WERI-Rb-1 (cell line): ENCODE results near the gene DPEP2.
"Not testable (repeated sequence)": the region's sequence is repeated elsewhere in the genome, so short reads cannot be mapped to it uniquely, and the experiment has no call there.

ENCODE experiments used
- DNase-seq: peaks from one replicate; pipeline ENCODE4 v3.0.0-alpha.2; 2020
- H3K27ac ChIP-seq: fragments of 250-450 bp; sonication (Bioruptor Pico); 2 replicates; pipeline ENCODE4 v1.5.1; 2020; ENCODE audit warnings: mild to moderate bottlenecking, moderate library complexity
- H3K27me3 ChIP-seq: fragments of 250-450 bp; sonication (Bioruptor Pico); 2 replicates; pipeline ENCODE4 v1.5.1; 2021; ENCODE audit warnings: mild to moderate bottlenecking, low read depth, moderate library complexity; ENCODE audit not compliant: insufficient read depth, severe bottlenecking
- H3K36me3 ChIP-seq: fragments of 250-450 bp; sonication (Bioruptor Pico); 2 replicates; pipeline ENCODE4 v1.5.1; 2020; ENCODE audit warnings: mild to moderate bottlenecking, moderate library complexity
- H3K4me3 ChIP-seq: 2 replicates; pipeline ENCODE4 v1.5.1; 2011; ENCODE audit warnings: low read depth, mild to moderate bottlenecking, control low read depth, low read length
- H3K9me3 ChIP-seq: fragments of 250-450 bp; sonication (Bioruptor Pico); 2 replicates; pipeline ENCODE4 v1.5.1; 2021; ENCODE audit warnings: mild to moderate bottlenecking, moderate library complexity; ENCODE audit not compliant: severe bottlenecking
- TF ChIP-seq, protein P1 (sequence below): IDR thresholded peaks from 2 replicates; pipeline ENCODE4 v1.5.1; 2011; ENCODE audit warnings: low read depth, mild to moderate bottlenecking, control low read depth, inconsistent platforms, low read length

Gene DPEP2, protein sequence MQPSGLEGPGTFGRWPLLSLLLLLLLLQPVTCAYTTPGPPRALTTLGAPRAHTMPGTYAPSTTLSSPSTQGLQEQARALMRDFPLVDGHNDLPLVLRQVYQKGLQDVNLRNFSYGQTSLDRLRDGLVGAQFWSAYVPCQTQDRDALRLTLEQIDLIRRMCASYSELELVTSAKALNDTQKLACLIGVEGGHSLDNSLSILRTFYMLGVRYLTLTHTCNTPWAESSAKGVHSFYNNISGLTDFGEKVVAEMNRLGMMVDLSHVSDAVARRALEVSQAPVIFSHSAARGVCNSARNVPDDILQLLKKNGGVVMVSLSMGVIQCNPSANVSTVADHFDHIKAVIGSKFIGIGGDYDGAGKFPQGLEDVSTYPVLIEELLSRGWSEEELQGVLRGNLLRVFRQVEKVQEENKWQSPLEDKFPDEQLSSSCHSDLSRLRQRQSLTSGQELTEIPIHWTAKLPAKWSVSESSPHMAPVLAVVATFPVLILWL

DNA sequence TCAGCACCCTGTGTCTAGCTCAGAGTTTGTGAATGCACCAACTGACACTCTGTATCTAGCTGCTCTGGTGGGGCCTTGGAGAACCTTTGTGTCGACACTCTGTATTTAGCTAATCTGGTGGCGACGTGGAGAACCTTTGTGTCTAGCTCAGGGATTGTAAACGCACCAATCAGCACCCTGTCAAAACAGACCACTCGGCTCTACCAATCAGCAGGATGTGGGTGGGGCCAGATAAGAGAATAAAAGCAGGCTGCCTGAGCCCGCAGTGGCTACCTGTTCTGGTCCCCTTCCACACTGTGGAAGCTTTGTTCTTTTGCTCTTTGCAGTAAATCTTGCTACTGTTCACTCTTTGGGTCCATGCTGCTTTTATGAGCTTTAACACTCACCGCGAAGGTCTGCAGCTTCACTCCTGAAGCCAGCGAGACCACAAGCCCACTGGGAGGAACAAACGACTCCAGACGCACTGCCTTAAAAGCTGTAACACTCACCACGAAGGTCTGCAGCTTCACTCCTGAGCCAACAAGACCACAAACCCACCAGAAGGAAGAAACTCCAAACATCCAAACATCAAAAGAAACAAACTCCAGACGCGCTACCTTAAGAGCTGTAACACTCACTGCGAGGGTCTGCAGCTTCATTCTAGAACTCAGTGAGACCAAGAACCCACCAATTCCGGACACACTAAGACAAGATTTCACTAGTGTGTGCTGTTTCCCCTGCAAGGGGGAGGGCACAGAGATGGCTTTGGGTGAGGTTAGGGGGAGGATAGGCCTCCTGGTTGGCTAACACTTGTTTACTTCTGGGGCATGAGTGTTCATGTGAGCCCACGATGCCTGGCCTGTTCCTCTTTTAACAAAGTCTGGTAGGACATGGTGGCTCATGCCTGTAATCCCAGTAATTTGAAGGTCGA lies at the start of gene DPEP2:
TSS of gene DPEP2 (minus strand) at position 706 of the 910 bp plus-strand sequence. CDS start 6,272 bp downstream, outside the sequence.
- H3K27ac ChIP-seq, DNase-seq, H3K27me3 ChIP-seq, H3K4me3 ChIP-seq, H3K36me3 ChIP-seq, H3K9me3 ChIP-seq: not testable (repeated sequence)

DNA sequence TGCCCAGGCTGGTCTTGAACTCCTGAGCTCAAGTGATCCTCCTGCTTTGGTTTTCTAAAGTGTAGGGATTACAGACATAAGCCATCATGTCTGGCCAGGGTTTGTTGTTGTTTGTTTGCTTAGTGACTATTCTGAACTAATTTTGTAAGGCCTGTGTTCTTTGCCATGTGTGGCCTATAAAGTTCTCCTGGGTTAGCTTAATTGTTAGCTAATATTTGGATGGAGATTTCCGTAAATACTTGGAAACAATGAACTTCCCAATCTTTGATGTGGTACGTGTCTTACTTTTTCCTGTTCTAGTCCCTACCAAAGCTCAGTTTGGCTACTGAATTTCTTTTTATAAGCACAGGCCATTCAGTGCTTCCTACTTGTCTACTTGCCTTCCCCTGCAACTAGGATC lies 48.7 kb upstream of the DPEP2 start:
- TF ChIP-seq, protein P1, sequence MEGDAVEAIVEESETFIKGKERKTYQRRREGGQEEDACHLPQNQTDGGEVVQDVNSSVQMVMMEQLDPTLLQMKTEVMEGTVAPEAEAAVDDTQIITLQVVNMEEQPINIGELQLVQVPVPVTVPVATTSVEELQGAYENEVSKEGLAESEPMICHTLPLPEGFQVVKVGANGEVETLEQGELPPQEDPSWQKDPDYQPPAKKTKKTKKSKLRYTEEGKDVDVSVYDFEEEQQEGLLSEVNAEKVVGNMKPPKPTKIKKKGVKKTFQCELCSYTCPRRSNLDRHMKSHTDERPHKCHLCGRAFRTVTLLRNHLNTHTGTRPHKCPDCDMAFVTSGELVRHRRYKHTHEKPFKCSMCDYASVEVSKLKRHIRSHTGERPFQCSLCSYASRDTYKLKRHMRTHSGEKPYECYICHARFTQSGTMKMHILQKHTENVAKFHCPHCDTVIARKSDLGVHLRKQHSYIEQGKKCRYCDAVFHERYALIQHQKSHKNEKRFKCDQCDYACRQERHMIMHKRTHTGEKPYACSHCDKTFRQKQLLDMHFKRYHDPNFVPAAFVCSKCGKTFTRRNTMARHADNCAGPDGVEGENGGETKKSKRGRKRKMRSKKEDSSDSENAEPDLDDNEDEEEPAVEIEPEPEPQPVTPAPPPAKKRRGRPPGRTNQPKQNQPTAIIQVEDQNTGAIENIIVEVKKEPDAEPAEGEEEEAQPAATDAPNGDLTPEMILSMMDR, result no peak
- Histone ChIP-seq H3K36me3 (peaks cover 9% of the 10 kb centered on the region), H3K9me3 (no peaks in the 10 kb centered on the region), H3K27me3 (no peaks in the 10 kb centered on the region), H3K4me3 (no peak overlapping the region), H3K27ac (no peak overlapping the region)
- DNase-seq, result no peak

DNA sequence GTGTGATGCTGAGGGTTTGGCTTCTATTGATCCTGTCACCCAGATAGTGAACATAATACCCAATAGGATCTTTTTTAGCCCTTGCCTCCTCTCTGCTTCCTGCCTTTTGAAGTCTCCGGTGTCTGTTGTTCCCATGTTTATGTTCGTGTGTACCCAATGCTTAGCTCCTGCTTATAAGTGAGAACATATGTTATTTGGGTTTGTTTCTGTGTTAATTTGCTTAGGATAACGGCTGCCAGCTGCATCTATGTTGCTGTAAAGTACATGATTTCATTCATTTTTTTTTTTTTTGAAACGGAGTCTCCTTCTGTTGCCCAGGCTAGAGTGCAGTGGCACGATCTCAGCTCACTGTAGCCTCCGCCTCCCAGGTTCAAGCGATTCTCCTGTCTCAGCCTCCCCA lies 46.8 kb upstream of the DPEP2 start:
- TF ChIP-seq, protein P1, result no peak
- H3K4me3 ChIP-seq, result no peak overlapping the region
- H3K36me3 ChIP-seq, result peaks cover 13% of the 10 kb centered on the region
- no peak overlapping the region for H3K27ac ChIP-seq
- DNase-seq, result no peak
- no peaks in the 10 kb centered on the region for H3K9me3 ChIP-seq
- H3K27me3 ChIP-seq, result no peaks in the 10 kb centered on the region

DNA sequence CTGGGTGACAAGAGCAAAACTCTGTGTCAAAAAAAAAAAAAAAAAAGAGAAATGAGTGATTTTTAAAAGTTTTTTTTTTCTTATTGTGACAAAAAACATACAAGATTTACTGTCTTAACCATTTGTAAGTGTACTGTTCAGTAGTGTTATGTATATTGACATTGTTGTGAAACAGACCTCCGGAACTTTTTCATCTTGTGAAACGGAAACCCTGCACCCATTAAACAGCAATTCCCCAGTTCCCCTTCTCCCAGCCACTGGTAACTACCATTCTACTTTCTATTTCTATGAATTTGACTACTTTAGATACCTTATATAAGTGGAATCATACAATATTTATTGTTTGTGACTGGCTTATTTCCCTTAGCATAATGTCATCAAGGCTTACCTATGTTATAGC lies 42.5 kb upstream of the DPEP2 start:
- DNase-seq, result no peak
- TF ChIP-seq, protein P1, result no peak

DNA sequence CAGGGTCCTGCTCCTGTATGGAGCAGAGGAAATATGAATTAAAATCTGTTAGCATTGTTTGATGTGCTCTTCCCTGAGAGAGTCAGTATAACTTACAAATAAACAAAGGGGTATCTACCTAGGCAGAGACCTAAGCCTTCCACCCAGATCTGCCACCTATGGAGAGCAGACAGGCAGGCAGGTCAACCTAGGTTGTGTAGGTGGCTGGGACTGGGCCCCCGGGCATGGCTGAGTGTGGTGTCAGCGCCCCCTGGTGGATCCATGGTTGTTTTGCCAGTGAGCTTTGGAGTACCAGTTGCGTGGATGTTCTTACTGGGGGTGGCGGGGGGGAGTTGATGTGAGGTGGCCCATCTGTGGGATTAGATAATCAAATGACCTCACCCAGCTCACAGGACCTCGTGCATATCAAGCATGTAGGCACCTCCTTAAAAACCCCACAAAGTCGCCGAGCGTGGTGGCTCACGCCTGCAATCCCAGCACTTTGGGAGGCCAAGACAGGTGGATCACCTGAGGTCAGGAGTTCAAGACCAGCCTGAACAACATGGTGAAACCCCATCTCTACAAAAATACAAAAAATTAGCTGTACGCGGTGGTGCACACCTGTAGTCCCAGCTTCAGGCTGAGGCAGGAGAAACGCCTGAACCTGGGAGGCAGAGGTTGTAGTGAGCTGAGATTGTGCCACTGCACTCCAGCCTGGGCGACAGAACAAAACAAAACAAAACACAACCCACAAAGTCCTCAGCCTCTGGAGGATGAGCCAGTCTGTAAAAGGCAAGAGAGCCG lies 41.4 kb upstream of the DPEP2 start:
- Histone ChIP-seq H3K4me3 (no peak overlapping the region), H3K27me3 (no peaks in the 10 kb centered on the region), H3K9me3 (no peaks in the 10 kb centered on the region), H3K27ac (peak overlapping the region; percentile 69), H3K36me3 (peaks cover 11% of the 10 kb centered on the region)
- TF ChIP-seq, protein P1, result peak; percentile 87
- DNase-seq, result peak; percentile 93

More for the DNA sequence above, 42.5 kb upstream of the DPEP2 start:
- Histone ChIP-seq H3K36me3 (peaks cover 11% of the 10 kb centered on the region), H3K27me3 (no peaks in the 10 kb centered on the region), H3K9me3 (no peaks in the 10 kb centered on the region), H3K4me3 (no peak overlapping the region), H3K27ac (no peak overlapping the region)
